Ascending aorta (tissue), 2 donors: ENCODE data around the gene TMEM9B. TPM values are rescaled to one million over a fixed set of nuclear protein-coding genes. Genes with fewer than 3 reads are reported as not detected.
"Not testable (repeated sequence)": the region's sequence is repeated elsewhere in the genome, so short reads cannot be mapped to it uniquely, and the experiment has no call there.

Experiments used
- DNase-seq, 2 donors: peaks; one replicate each; pipeline ENCODE4 v3.0.0-alpha.2; 2019; ENCODE audit warnings: low spot score in 2 of 2
- H3K27ac ChIP-seq, 2 donors: fragments of 200-600 bp; sonication (generic); one replicate each; pipeline ENCODE4 v1.5.1; 2016 to 2017; ENCODE audit warnings: mild to moderate bottlenecking in 1 of 2
- H3K27me3 ChIP-seq: fragments of 200-600 bp; sonication (generic); one replicate; pipeline ENCODE4 v1.5.1; 2017
- H3K36me3 ChIP-seq, 2 donors: fragments of 200-600 bp; sonication (generic); one replicate each; pipeline ENCODE4 v1.5.1; 2016
- H3K4me1 ChIP-seq, 2 donors: fragments of 200-600 bp; sonication (generic); one replicate each; pipeline ENCODE4 v1.5.1; 2016 to 2017; ENCODE audit warnings: mild to moderate bottlenecking in 1 of 2
- H3K4me3 ChIP-seq, 2 donors: fragments of 200-600 bp; sonication (generic); one replicate each; pipeline ENCODE4 v1.5.1; 2016 to 2017; ENCODE audit warnings: mild to moderate bottlenecking in 1 of 2
- H3K9me3 ChIP-seq, 2 donors: fragments of 200-600 bp; sonication (generic); one replicate each; pipeline ENCODE4 v1.5.1; 2016
- CTCF ChIP-seq, 3 experiments: fragments of 200-600 bp in 2 of 3; fragments of 450-650 bp in 1 of 3; sonication (generic) in 2 of 3; IDR thresholded peaks; one replicate each; pipeline ENCODE4 v1.5.1; 2016 to 2019; ENCODE audit warnings: antibody characterized with exemption in 3 of 3, mild to moderate bottlenecking in 1 of 3, moderate library complexity in 1 of 3
- intact Hi-C: fragments of 100-400 bp; cut with DNase I; formaldehyde crosslinking; loops from one replicate; pipeline ENCODE4 v1.15.1; 2023
- total RNA-seq: library from RNA; depleted of rRNA; stranded (reverse); fragments of >200 nt; gene quantifications from one replicate; pipeline ENCODE4 v1.1.0, GENCODE V29; 2016

Gene TMEM9B
- total RNA-seq, 1 donor from 2014 or later = 42.4 TPM

GRCh38 chr11:8983552-8983951 is 19.3 kb upstream of the TMEM9B start:
- no peak for DNase-seq
- TF ChIP-seq CTCF (IDR thresholded peaks at IDR 0.05) = no peak
- intact Hi-C loops = no loop called here
- H3K4me3 ChIP-seq = no peak overlapping the region
- H3K27me3 ChIP-seq = no peaks in the 10 kb centered on the region
- H3K27ac ChIP-seq = no peak overlapping the region
- no peaks in the 10 kb centered on the region for H3K4me1 ChIP-seq
- no peaks in the 10 kb centered on the region for H3K36me3 ChIP-seq
- H3K9me3 ChIP-seq = no peaks in the 10 kb centered on the region

GRCh38 chr11:8980485-8980884 is 16.2 kb upstream of the TMEM9B start:
- Histone ChIP-seq H3K9me3 (no peaks in the 10 kb centered on the region), H3K27ac (no peak overlapping the region), H3K4me1 (no peaks in the 10 kb centered on the region), H3K36me3 (no peaks in the 10 kb centered on the region), H3K4me3 (no peak overlapping the region), H3K27me3 (no peaks in the 10 kb centered on the region)
- intact Hi-C loops = no loop called here
- DNase-seq = no peak
- no peak for TF ChIP-seq CTCF (IDR thresholded peaks at IDR 0.05)

GRCh38 chr11:8979365-8979764 is 15.1 kb upstream of the TMEM9B start:
- H3K4me3 ChIP-seq, H3K9me3 ChIP-seq, H3K27me3 ChIP-seq, H3K27ac ChIP-seq, intact Hi-C loops, DNase-seq, H3K4me1 ChIP-seq, H3K36me3 ChIP-seq: not testable (repeated sequence)

GRCh38 chr11:8973121-8973520 is 8.9 kb upstream of the TMEM9B start:
- Histone ChIP-seq H3K27ac (no peak overlapping the region), H3K27me3 (no peaks in the 10 kb centered on the region), H3K4me1 (no peaks in the 10 kb centered on the region), H3K4me3 (no peak overlapping the region), H3K9me3 (no peaks in the 10 kb centered on the region), H3K36me3 (no peaks in the 10 kb centered on the region)
- intact Hi-C loops = no loop called here
- no peak for TF ChIP-seq CTCF (IDR thresholded peaks at IDR 0.05)
- DNase-seq = no peak

GRCh38 chr11:8971924-8972316 is 7.7 kb upstream of the TMEM9B start:
- H3K27me3 ChIP-seq = no peaks in the 10 kb centered on the region
- no peak for TF ChIP-seq CTCF (IDR thresholded peaks at IDR 0.05)
- no peak overlapping the region for H3K4me3 ChIP-seq
- no peak for DNase-seq
- no peaks in the 10 kb centered on the region for H3K9me3 ChIP-seq
- H3K27ac ChIP-seq = no peak overlapping the region
- H3K36me3 ChIP-seq = no peaks in the 10 kb centered on the region
- H3K4me1 ChIP-seq = no peaks in the 10 kb centered on the region
- intact Hi-C loops = no loop called here

- Histone ChIP-seq H3K4me3 (no peak overlapping the region), H3K27me3 (no peaks in the 10 kb centered on the region), H3K4me1 (no peaks in the 10 kb centered on the region), H3K27ac (no peak overlapping the region), H3K9me3 (no peaks in the 10 kb centered on the region), H3K36me3 (no peaks in the 10 kb centered on the region)
- no peak for DNase-seq
- no peak for TF ChIP-seq CTCF (IDR thresholded peaks at IDR 0.05)
- intact Hi-C loops = no loop called here
These were observed 7.1 kb upstream of the TMEM9B start for GRCh38 chr11:8971196-8971923.
